ENCODE results near the gene SMAD5.

DNA sequence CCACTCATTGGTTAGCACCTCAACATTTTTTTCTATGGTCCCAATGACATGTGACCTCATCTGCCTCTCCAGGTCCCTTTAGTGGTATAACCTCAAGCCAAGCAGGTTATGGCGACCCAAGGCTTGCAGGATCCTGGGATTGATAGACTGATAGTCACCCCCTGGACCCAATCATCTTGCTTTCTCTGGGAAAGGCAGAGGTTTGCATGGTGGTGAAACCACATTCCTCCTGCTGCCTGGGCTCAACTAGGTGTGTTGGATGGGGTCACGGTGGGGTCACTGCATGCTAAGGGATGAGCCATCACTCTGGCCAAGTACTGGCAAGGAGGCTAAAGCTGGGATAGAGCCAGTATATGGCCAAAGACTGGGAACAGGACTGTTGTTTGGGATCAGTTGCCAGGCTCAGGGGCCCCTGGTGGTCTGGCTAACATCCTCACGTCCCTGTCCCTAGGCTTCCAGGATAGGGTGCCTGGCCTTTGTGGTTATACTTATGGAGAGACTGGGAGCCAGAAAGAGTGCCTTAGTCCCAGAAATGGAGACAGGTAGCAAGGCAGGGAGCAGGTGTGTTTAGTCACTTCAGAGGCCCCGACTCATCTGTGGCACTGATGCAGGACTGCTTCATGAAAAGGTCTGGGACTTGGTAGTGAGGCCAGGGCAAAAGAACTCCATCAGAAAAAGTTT, 65.0 kb downstream of the SMAD5 start:
- TF ChIP-seq, protein P1, sequence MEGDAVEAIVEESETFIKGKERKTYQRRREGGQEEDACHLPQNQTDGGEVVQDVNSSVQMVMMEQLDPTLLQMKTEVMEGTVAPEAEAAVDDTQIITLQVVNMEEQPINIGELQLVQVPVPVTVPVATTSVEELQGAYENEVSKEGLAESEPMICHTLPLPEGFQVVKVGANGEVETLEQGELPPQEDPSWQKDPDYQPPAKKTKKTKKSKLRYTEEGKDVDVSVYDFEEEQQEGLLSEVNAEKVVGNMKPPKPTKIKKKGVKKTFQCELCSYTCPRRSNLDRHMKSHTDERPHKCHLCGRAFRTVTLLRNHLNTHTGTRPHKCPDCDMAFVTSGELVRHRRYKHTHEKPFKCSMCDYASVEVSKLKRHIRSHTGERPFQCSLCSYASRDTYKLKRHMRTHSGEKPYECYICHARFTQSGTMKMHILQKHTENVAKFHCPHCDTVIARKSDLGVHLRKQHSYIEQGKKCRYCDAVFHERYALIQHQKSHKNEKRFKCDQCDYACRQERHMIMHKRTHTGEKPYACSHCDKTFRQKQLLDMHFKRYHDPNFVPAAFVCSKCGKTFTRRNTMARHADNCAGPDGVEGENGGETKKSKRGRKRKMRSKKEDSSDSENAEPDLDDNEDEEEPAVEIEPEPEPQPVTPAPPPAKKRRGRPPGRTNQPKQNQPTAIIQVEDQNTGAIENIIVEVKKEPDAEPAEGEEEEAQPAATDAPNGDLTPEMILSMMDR (IDR thresholded peaks at IDR 0.05; ENCODE audit: low read length): no peak
- TF ChIP-seq EZH2phosphoT487 (IDR thresholded peaks at IDR 0.05; ENCODE audit: low read length) (no peak), EZH2 (optimal IDR thresholded peaks at IDR 0.05; ENCODE audit: low read depth, low read length) (no peak)
